Activated CD8-positive, alpha-beta memory T cell treated with anti-CD3 and anti-CD28 coated beads, Interleukin-2, amount 10 ng/mL, durations not matched to agents 7 days and 5 days (primary cell): Measurements from ENCODE around the gene R3HDML. TPM values are rescaled to one million over a fixed set of nuclear protein-coding genes. Genes with fewer than 3 reads are reported as not detected.

ENCODE experiments used
- ATAC-seq: fragments of 150-1000 bp; cut with Tn5 transposase; one replicate; pipeline ENCODE4 v1.10.0; 2021; ENCODE audit warnings: moderate library complexity
- CTCF ChIA-PET: fragments of 350-600 bp; sonication (Branson Sonifier 250); formaldehyde crosslinking; loops from one replicate; lab custom pipeline; 2021; ENCODE audit warnings: antibody characterized with exemption; lab: Charles Lee
- DNase-seq: peaks from one replicate; pipeline ENCODE4 v3.0.0-alpha.2; 2020
- H3K27ac Mint-ChIP-seq: one replicate; pipeline ENCODE4 v1.8.0; 2021; ENCODE audit warnings: mild to moderate bottlenecking, mixed read lengths
- H3K27me3 Mint-ChIP-seq: one replicate; pipeline ENCODE4 v1.8.0; 2021; ENCODE audit warnings: mixed read lengths
- H3K36me3 Mint-ChIP-seq: one replicate; pipeline ENCODE4 v1.8.0; 2021; ENCODE audit warnings: mild to moderate bottlenecking, mixed read lengths
- H3K4me1 Mint-ChIP-seq: one replicate; pipeline ENCODE4 v1.8.0; 2021; ENCODE audit warnings: mixed read lengths
- H3K4me3 Mint-ChIP-seq: one replicate; pipeline ENCODE4 v1.8.0; 2021; ENCODE audit warnings: mild to moderate bottlenecking, moderate library complexity, mixed read lengths
- H3K9me3 Mint-ChIP-seq: one replicate; pipeline ENCODE4 v1.8.0; 2022; ENCODE audit warnings: low read depth, mixed read lengths
- total RNA-seq, 2 experiments: library from RNA; stranded (reverse); gene quantifications; one replicate each; pipeline ENCODE4 v1.2.3, GENCODE V29; 2021

R3HDML gene
- total RNA-seq, 2 experiments from 2014 or later: not detected

- H3K36me3 Mint-ChIP-seq: no peaks in the 10 kb centered on the region
- CTCF ChIA-PET: interaction anchor here (1.3 to 2.8 kb wide), 3 partner anchors 9 to 220 kb away, joined by 3 to 17 read pairs (median 5); no protein-coding TSS in a partner anchor
- no peak overlapping the region for H3K27ac Mint-ChIP-seq
- H3K4me1 Mint-ChIP-seq: peaks cover 3% of the 10 kb centered on the region
- no peaks in the 10 kb centered on the region for H3K9me3 Mint-ChIP-seq
- peaks cover 18% of the 10 kb centered on the region for H3K27me3 Mint-ChIP-seq
- DNase-seq: no peak
- no peak overlapping the region for H3K4me3 Mint-ChIP-seq
- ATAC-seq: no peak
Observed at GRCh38 chr20:44390280-44390679, 53.4 kb downstream of the R3HDML start.

DNA sequence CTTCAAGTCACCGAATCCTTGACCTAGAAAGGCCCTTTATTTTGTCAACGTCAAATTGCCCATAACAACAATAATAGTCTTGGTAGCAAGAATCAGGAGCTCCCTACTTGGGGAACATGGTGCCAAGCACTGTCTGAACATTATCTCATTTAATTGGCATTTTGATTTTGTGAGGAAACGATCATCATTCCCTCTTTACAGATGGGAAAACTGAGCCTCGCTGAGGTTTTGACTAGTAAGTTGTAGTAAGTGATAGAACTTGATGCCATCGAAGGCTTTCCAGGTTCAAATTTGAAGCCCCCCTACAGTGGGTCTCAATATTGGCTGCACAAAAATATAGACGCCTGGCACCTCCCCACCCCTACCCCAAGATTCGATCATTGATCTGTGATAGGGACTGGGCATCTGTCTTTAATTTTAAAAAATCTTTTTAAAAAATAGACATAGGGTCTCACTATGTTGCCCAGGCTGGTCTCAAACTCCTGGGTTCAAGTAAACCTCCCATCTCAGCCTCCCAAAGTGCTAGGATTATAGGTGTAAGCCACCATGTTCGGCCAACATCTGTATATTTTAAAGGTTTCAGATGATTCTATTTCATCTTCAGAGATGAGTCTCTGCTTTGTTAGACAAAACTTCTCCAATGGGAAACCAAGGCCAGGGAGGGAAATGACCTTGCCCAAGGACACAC lies 55.4 kb downstream of the R3HDML start:
- DNase-seq: no peak
- H3K4me3 Mint-ChIP-seq: no peak overlapping the region
- peaks cover 3% of the 10 kb centered on the region for H3K4me1 Mint-ChIP-seq
- no peaks in the 10 kb centered on the region for H3K9me3 Mint-ChIP-seq
- no peak overlapping the region for H3K27ac Mint-ChIP-seq
- ATAC-seq: no peak
- peaks cover 25% of the 10 kb centered on the region for H3K27me3 Mint-ChIP-seq
- CTCF ChIA-PET: interaction anchor here (2.0 kb wide), 1 partner anchor 218 kb away, joined by 5 read pairs; no protein-coding TSS in a partner anchor
- no peaks in the 10 kb centered on the region for H3K36me3 Mint-ChIP-seq

DNA sequence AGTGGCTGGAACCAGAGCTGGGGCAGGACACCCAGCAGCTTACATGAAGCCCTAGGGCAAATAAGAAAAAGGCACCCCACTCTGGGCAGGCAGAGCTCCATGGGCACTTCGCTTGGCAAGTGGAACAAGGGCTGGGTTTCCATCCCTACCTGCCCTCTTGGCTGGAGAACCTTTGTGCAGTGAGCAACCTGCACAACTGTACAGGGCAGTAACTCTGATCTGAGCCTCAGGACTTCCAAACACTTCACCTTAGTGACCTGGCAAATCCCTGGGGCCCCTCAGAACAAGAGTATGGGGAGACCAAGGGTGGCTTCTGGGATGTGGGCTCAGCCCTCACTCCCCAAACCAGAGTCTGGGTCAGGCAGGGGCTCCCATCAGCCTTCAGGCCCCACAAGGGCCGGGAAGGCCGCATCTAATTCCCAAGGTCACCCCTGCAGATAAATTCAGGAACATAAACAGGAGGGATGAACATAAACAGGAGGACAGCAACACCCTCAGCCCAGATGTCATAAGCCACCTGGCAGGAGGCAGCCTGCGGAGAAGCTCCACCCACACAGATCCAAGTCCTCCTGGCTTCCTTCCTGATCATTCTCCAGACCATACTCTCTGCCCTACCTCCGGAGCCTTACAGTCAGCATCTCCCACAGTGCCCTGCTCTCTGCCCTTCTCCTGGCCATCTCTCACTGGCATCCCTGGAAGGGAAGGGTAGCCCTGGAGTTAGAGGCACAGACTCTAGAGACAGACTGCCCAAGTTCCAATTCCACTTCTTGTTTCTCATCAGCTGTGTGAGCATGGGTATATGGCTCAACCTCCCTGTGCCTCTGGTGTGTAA lies 56.1 kb downstream of the R3HDML start:
- no peak overlapping the region for H3K4me3 Mint-ChIP-seq
- no peaks in the 10 kb centered on the region for H3K9me3 Mint-ChIP-seq
- no peak for DNase-seq
- no peaks in the 10 kb centered on the region for H3K36me3 Mint-ChIP-seq
- H3K27ac Mint-ChIP-seq: no peak overlapping the region
- CTCF ChIA-PET: interaction anchor here (1.1 kb wide), 1 partner anchor 108 kb away, joined by 3 read pairs; no protein-coding TSS in a partner anchor
- peaks cover 3% of the 10 kb centered on the region for H3K4me1 Mint-ChIP-seq
- H3K27me3 Mint-ChIP-seq: peaks cover 23% of the 10 kb centered on the region
- ATAC-seq: no peak

- ATAC-seq: no peak
- Mint-ChIP-seq H3K9me3 (no peaks in the 10 kb centered on the region), H3K36me3 (no peaks in the 10 kb centered on the region), H3K4me1 (no peaks in the 10 kb centered on the region), H3K4me3 (no peak overlapping the region), H3K27ac (no peak overlapping the region), H3K27me3 (peaks cover 24% of the 10 kb centered on the region)
- DNase-seq: no peak
- CTCF ChIA-PET: interaction anchor here (1.1 to 3.2 kb wide), 2 partner anchors 9 to 107 kb away, joined by 3 to 11 read pairs; no protein-coding TSS in a partner anchor
Observed at GRCh38 chr20:44393608-44394451, 57.0 kb downstream of the R3HDML start.

DNA sequence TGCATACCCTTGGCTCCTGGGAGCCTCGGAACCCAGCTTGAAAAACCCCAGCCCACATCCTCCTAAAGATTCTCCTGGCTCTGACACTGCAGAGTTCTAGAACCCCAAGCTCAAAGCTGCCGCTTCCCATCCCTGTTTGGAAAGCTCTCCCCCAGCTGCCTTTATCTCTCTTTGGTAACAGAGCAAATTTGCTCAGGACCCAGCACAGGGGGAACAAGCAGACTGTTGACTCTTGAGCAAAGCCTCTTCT lies 57.5 kb downstream of the R3HDML start:
- H3K4me3 Mint-ChIP-seq: no peak overlapping the region

GRCh38 chr20:44394702-44395460 lies 58.0 kb downstream of the R3HDML start:
- Mint-ChIP-seq H3K4me1 (no peaks in the 10 kb centered on the region), H3K36me3 (no peaks in the 10 kb centered on the region)
- CTCF ChIA-PET: interaction anchor here (3.2 kb wide), 1 partner anchor 10 kb away, joined by 11 read pairs; no protein-coding TSS in a partner anchor

More for the DNA sequence above, 57.5 kb downstream of the R3HDML start:
- no peak overlapping the region for H3K27ac Mint-ChIP-seq
- H3K36me3 Mint-ChIP-seq: no peaks in the 10 kb centered on the region
- no peaks in the 10 kb centered on the region for H3K4me1 Mint-ChIP-seq
- CTCF ChIA-PET: interaction anchor here (1.1 to 3.2 kb wide), 2 partner anchors 9 to 107 kb away, joined by 3 to 11 read pairs; no protein-coding TSS in a partner anchor
- H3K27me3 Mint-ChIP-seq: peaks cover 23% of the 10 kb centered on the region
- no peak for DNase-seq
- ATAC-seq: no peak
- no peaks in the 10 kb centered on the region for H3K9me3 Mint-ChIP-seq

GRCh38 chr20:44395461-44396340 lies 58.9 kb downstream of the R3HDML start:
- no peak for DNase-seq
- H3K4me1 Mint-ChIP-seq: no peaks in the 10 kb centered on the region
- no peaks in the 10 kb centered on the region for H3K36me3 Mint-ChIP-seq
- H3K27ac Mint-ChIP-seq: no peak overlapping the region
- no peak overlapping the region for H3K4me3 Mint-ChIP-seq
- H3K9me3 Mint-ChIP-seq: no peaks in the 10 kb centered on the region
- CTCF ChIA-PET: interaction anchor here (3.2 kb wide), 1 partner anchor 11 kb away, joined by 11 read pairs; no protein-coding TSS in a partner anchor
- no peak for ATAC-seq
- peaks cover 20% of the 10 kb centered on the region for H3K27me3 Mint-ChIP-seq

More at GRCh38 chr20:44394702-44395460, 58.0 kb downstream of the R3HDML start:
- Mint-ChIP-seq H3K4me3 (no peak overlapping the region), H3K27me3 (peaks cover 21% of the 10 kb centered on the region), H3K27ac (no peak overlapping the region), H3K9me3 (no peaks in the 10 kb centered on the region)
- ATAC-seq (no peak), DNase-seq (no peak)

DNA sequence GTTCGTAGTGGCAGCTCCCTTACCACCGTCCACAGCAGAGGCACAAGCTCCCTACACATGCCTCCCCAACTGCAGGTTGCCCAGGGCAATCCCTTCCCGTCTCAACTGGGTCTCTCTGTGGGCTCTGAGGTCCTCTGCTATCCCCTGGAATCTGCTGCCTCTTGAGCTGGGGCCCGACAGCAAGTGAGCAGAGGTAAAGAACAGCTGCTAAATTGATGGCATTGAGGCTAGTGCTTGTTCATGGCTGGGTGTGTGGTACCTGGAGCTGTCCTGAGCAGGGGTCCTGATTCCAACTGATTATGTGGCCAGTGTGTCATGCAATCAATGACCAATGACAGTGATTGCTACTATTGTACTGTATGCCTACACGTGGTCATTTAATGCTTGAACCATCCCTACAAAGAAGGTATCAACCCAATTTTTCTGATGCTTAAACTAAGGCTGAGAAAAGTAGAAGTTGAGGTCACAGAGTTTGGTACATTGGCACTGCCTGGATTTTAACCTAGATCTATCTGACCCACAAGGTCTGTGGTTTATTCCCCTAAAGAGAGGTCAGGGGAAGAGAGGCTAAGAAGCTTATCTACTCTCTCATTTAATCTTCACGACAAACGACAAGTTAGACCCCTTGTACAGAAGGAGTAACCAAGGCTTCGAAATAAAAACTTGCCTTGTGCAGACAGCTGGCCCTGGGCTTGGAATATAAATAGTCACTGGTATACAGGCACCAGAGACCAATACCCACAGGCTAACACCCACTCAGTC lies 59.7 kb downstream of the R3HDML start:
- no peak for DNase-seq
- H3K36me3 Mint-ChIP-seq: no peaks in the 10 kb centered on the region
- no peaks in the 10 kb centered on the region for H3K9me3 Mint-ChIP-seq
- H3K4me3 Mint-ChIP-seq: no peak overlapping the region
- no peak overlapping the region for H3K27ac Mint-ChIP-seq
- ATAC-seq: no peak
- H3K27me3 Mint-ChIP-seq: peaks cover 20% of the 10 kb centered on the region
- CTCF ChIA-PET: interaction anchor here (3.2 kb wide), 1 partner anchor 11 kb away, joined by 11 read pairs; no protein-coding TSS in a partner anchor
- H3K4me1 Mint-ChIP-seq: no peaks in the 10 kb centered on the region

DNA sequence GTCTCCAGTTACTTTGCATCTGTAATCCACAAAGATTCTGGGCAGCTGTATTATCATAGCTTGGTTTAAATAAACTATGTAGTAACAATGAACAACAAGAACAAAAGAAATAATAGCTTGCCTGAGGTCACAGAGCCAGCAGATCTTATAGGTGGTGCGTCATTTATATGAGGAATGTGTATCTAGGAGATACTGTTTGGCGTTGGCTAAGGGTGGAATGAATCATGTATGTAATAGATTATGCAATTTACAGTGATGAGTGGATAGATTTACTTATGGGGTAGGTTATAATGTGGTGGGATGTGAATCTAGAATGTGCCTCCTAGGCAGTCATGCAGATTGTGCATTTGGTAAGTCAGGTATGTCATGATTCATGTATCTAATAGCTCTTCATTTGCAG lies 61.5 kb downstream of the R3HDML start:
- Mint-ChIP-seq H3K36me3 (no peaks in the 10 kb centered on the region), H3K27me3 (peaks cover 20% of the 10 kb centered on the region), H3K4me1 (no peaks in the 10 kb centered on the region), H3K27ac (no peak overlapping the region), H3K9me3 (no peaks in the 10 kb centered on the region), H3K4me3 (no peak overlapping the region)
- no peak for ATAC-seq
- CTCF ChIA-PET: interaction anchor here (0.6 to 2.0 kb wide), 4 partner anchors 9 to 286 kb away, joined by 3 to 8 read pairs (median 4); no protein-coding TSS in a partner anchor
- no peak for DNase-seq

- CTCF ChIA-PET: interaction anchor here (1.4 to 2.0 kb wide), 2 partner anchors 12 to 15 kb away, joined by 3 to 8 read pairs; no protein-coding TSS in a partner anchor
- H3K27me3 Mint-ChIP-seq: peaks cover 17% of the 10 kb centered on the region
- ATAC-seq: no peak
Observed at GRCh38 chr20:44399446-44399845, 62.6 kb downstream of the R3HDML start.

GRCh38 chr20:44400671-44400969 lies 63.8 kb downstream of the R3HDML start:
- H3K27ac Mint-ChIP-seq: no peak overlapping the region
- CTCF ChIA-PET: no interaction called here
- DNase-seq (no peak), ATAC-seq (no peak)
- H3K9me3 Mint-ChIP-seq: peaks cover 4% of the 10 kb centered on the region
- H3K4me3 Mint-ChIP-seq: no peak overlapping the region
- H3K27me3 Mint-ChIP-seq: peaks cover 15% of the 10 kb centered on the region
- peaks cover 2% of the 10 kb centered on the region for H3K36me3 Mint-ChIP-seq
- no peaks in the 10 kb centered on the region for H3K4me1 Mint-ChIP-seq

More at GRCh38 chr20:44399446-44399845, 62.6 kb downstream of the R3HDML start:
- peaks cover 2% of the 10 kb centered on the region for H3K9me3 Mint-ChIP-seq
- peaks cover under 1% of the 10 kb centered on the region for H3K36me3 Mint-ChIP-seq
- H3K4me3 Mint-ChIP-seq: no peak overlapping the region
- no peak overlapping the region for H3K27ac Mint-ChIP-seq
- no peak for DNase-seq
- H3K4me1 Mint-ChIP-seq: no peaks in the 10 kb centered on the region
